HepG2 (cell line): ENCODE measurements around the gene SLC2A4. TPM values are rescaled to one million over a fixed set of nuclear protein-coding genes. Genes with fewer than 3 reads are reported as not detected.

Source experiments
- GPBP1L1 ChIP-seq: sonication (generic); formaldehyde crosslinking; IDR thresholded peaks from 2 replicates; pipeline ENCODE4 v1.5.0; 2020; ENCODE audit warnings: mild to moderate bottlenecking, missing genetic modification reagents
- HNRNPL ChIP-seq: fragments of 200-400 bp; formaldehyde crosslinking; IDR thresholded peaks from 2 replicates; pipeline ENCODE4 v1.6.1; 2017; ENCODE audit warnings: mild to moderate bottlenecking, low read depth, low read length
- ONECUT2 ChIP-seq: sonication (generic); formaldehyde crosslinking; IDR thresholded peaks from 2 replicates; pipeline ENCODE4 v1.4.0; 2020; ENCODE audit warnings: missing genetic modification reagents
- YY1 ChIP-seq: IDR thresholded peaks from 2 replicates; pipeline ENCODE4 v1.6.1; 2011; ENCODE audit warnings: low read length, low read depth, moderate library complexity, mild to moderate bottlenecking; ENCODE audit not compliant: insufficient read depth, insufficient replicate concordance
- ZNF121 ChIP-seq: sonication (generic); formaldehyde crosslinking; IDR thresholded peaks from 2 replicates; pipeline ENCODE4 v1.5.0; 2020; ENCODE audit warnings: mild to moderate bottlenecking, missing genetic modification reagents
- ZNF569 ChIP-seq: sonication (generic); formaldehyde crosslinking; IDR thresholded peaks from 2 replicates; pipeline ENCODE4 v1.5.0; 2020; ENCODE audit warnings: mild to moderate bottlenecking, missing genetic modification reagents, moderate library complexity, borderline replicate concordance
- ZNF841 ChIP-seq: sonication (generic); formaldehyde crosslinking; IDR thresholded peaks from 2 replicates; pipeline ENCODE4 v1.8.1; 2023; ENCODE audit warnings: missing genetic modification reagents, borderline replicate concordance
- polyA plus RNA-seq, 8 experiments: library from polyadenylated mRNA; depleted of rRNA in 3 of 8; stranded (reverse) in 7 of 8; unstranded in 1 of 8; fragments of >200 nt; fragmentation: Illumina TruSeq in 4 of 8; extraction: Trizol in 4 of 8; gene quantifications; 2 replicates each; pipeline versions ENCODE4 v1.2.1 to v1.2.3, GENCODE V29; 2011 to 2016; ENCODE audit warnings: low read depth in 4 of 8, missing spikeins in 1 of 8, mixed read lengths in 1 of 8; ENCODE audit not compliant: insufficient read depth in 1 of 8
- total RNA-seq, 5 experiments: library from RNA; depleted of rRNA; stranded (reverse); fragments of >200 nt; fragmentation: Illumina TruSeq; extraction: Trizol; gene quantifications; 2 replicates each; pipeline ENCODE4 v1.2.3, GENCODE V29; 2016; ENCODE audit warnings: low read depth in 1 of 5
- TF ChIP-seq, protein P1 (sequence below): sonication (generic); formaldehyde crosslinking; IDR thresholded peaks from 2 replicates; pipeline ENCODE4 v1.4.0; 2020; ENCODE audit warnings: missing genetic modification reagents
- TF ChIP-seq, protein P2 (sequence below): sonication (generic); formaldehyde crosslinking; IDR thresholded peaks from 2 replicates; pipeline ENCODE4 v1.5.0; 2020; ENCODE audit warnings: missing genetic modification reagents
- TF ChIP-seq, protein P3 (sequence below): sonication (generic); formaldehyde crosslinking; IDR thresholded peaks from 2 replicates; pipeline ENCODE4 v1.5.0; 2020; ENCODE audit warnings: mild to moderate bottlenecking, missing genetic modification reagents
- TF ChIP-seq, protein P4 (sequence below): sonication (generic); formaldehyde crosslinking; IDR thresholded peaks from 2 replicates; pipeline ENCODE4 v1.5.0; 2020; ENCODE audit warnings: mild to moderate bottlenecking, missing genetic modification reagents, borderline replicate concordance

SLC2A4 gene
- total and polyA plus RNA-seq, 2 of the 13 experiments (the other 11 are each of a cell fraction or from before 2014, with no cell fraction given): 4.9 to 5.8 TPM

- TF ChIP-seq, protein P1, sequence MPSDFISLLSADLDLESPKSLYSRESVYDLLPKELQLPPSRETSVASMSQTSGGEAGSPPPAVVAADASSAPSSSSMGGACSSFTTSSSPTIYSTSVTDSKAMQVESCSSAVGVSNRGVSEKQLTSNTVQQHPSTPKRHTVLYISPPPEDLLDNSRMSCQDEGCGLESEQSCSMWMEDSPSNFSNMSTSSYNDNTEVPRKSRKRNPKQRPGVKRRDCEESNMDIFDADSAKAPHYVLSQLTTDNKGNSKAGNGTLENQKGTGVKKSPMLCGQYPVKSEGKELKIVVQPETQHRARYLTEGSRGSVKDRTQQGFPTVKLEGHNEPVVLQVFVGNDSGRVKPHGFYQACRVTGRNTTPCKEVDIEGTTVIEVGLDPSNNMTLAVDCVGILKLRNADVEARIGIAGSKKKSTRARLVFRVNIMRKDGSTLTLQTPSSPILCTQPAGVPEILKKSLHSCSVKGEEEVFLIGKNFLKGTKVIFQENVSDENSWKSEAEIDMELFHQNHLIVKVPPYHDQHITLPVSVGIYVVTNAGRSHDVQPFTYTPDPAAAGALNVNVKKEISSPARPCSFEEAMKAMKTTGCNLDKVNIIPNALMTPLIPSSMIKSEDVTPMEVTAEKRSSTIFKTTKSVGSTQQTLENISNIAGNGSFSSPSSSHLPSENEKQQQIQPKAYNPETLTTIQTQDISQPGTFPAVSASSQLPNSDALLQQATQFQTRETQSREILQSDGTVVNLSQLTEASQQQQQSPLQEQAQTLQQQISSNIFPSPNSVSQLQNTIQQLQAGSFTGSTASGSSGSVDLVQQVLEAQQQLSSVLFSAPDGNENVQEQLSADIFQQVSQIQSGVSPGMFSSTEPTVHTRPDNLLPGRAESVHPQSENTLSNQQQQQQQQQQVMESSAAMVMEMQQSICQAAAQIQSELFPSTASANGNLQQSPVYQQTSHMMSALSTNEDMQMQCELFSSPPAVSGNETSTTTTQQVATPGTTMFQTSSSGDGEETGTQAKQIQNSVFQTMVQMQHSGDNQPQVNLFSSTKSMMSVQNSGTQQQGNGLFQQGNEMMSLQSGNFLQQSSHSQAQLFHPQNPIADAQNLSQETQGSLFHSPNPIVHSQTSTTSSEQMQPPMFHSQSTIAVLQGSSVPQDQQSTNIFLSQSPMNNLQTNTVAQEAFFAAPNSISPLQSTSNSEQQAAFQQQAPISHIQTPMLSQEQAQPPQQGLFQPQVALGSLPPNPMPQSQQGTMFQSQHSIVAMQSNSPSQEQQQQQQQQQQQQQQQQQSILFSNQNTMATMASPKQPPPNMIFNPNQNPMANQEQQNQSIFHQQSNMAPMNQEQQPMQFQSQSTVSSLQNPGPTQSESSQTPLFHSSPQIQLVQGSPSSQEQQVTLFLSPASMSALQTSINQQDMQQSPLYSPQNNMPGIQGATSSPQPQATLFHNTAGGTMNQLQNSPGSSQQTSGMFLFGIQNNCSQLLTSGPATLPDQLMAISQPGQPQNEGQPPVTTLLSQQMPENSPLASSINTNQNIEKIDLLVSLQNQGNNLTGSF (CRISPR knock-in tag): peak; percentile 71; the same call in 1 of the 2 replicates
- TF ChIP-seq, protein P2, sequence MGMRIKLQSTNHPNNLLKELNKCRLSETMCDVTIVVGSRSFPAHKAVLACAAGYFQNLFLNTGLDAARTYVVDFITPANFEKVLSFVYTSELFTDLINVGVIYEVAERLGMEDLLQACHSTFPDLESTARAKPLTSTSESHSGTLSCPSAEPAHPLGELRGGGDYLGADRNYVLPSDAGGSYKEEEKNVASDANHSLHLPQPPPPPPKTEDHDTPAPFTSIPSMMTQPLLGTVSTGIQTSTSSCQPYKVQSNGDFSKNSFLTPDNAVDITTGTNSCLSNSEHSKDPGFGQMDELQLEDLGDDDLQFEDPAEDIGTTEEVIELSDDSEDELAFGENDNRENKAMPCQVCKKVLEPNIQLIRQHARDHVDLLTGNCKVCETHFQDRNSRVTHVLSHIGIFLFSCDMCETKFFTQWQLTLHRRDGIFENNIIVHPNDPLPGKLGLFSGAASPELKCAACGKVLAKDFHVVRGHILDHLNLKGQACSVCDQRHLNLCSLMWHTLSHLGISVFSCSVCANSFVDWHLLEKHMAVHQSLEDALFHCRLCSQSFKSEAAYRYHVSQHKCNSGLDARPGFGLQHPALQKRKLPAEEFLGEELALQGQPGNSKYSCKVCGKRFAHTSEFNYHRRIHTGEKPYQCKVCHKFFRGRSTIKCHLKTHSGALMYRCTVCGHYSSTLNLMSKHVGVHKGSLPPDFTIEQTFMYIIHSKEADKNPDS (CRISPR knock-in tag): no peak
- TF ChIP-seq YY1: peak; percentile 82
- 0 out of 2 replicates have a peak, but pooled peaks have one; percentile 18 for TF ChIP-seq ONECUT2 (CRISPR knock-in tag)
- no peak for TF ChIP-seq ZNF841 (CRISPR knock-in tag)
- TF ChIP-seq, protein P3, sequence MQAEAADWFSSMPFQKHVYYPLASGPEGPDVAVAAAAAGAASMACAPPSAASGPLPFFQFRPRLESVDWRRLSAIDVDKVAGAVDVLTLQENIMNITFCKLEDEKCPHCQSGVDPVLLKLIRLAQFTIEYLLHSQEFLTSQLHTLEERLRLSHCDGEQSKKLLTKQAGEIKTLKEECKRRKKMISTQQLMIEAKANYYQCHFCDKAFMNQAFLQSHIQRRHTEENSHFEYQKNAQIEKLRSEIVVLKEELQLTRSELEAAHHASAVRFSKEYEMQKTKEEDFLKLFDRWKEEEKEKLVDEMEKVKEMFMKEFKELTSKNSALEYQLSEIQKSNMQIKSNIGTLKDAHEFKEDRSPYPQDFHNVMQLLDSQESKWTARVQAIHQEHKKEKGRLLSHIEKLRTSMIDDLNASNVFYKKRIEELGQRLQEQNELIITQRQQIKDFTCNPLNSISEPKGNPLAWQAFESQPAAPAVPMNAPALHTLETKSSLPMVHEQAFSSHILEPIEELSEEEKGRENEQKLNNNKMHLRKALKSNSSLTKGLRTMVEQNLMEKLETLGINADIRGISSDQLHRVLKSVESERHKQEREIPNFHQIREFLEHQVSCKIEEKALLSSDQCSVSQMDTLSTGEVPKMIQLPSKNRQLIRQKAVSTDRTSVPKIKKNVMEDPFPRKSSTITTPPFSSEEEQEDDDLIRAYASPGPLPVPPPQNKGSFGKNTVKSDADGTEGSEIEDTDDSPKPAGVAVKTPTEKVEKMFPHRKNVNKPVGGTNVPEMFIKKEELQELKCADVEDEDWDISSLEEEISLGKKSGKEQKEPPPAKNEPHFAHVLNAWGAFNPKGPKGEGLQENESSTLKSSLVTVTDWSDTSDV (CRISPR knock-in tag): no peak
- TF ChIP-seq, protein P4, sequence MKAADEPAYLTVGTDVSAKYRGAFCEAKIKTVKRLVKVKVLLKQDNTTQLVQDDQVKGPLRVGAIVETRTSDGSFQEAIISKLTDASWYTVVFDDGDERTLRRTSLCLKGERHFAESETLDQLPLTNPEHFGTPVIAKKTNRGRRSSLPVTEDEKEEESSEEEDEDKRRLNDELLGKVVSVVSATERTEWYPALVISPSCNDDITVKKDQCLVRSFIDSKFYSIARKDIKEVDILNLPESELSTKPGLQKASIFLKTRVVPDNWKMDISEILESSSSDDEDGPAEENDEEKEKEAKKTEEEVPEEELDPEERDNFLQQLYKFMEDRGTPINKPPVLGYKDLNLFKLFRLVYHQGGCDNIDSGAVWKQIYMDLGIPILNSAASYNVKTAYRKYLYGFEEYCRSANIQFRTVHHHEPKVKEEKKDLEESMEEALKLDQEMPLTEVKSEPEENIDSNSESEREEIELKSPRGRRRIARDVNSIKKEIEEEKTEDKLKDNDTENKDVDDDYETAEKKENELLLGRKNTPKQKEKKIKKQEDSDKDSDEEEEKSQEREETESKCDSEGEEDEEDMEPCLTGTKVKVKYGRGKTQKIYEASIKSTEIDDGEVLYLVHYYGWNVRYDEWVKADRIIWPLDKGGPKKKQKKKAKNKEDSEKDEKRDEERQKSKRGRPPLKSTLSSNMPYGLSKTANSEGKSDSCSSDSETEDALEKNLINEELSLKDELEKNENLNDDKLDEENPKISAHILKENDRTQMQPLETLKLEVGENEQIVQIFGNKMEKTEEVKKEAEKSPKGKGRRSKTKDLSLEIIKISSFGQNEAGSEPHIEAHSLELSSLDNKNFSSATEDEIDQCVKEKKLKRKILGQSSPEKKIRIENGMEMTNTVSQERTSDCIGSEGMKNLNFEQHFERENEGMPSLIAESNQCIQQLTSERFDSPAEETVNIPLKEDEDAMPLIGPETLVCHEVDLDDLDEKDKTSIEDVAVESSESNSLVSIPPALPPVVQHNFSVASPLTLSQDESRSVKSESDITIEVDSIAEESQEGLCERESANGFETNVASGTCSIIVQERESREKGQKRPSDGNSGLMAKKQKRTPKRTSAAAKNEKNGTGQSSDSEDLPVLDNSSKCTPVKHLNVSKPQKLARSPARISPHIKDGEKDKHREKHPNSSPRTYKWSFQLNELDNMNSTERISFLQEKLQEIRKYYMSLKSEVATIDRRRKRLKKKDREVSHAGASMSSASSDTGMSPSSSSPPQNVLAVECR (CRISPR knock-in tag): peak; percentile 95
- TF ChIP-seq GPBP1L1: no peak
- TF ChIP-seq HNRNPL: no peak
- no peak for TF ChIP-seq ZNF121 (CRISPR knock-in tag)
- no peak for TF ChIP-seq ZNF569 (CRISPR knock-in tag)
These were observed 33.4 kb downstream of the SLC2A4 start, which contains the start of gene GPS2 (continued) for GRCh38 chr17:7314719-7315569.
